ENCODE data around the gene TARBP1.

The TARBP1 gene

GRCh38 chr1:234458352-234459017 is 20.5 kb downstream of the TARBP1 start:
- no peaks in the 10 kb centered on the region for H3K9me3 ChIP-seq (ENCODE audit: control insufficient read depth, low read depth, low read length)
- H3K4me1 ChIP-seq (ENCODE audit: control insufficient read depth, low read depth, low read length): no peaks in the 10 kb centered on the region
- H3K9ac ChIP-seq (ENCODE audit: low read length): no peak overlapping the region
- H3K36me3 ChIP-seq (ENCODE audit: control insufficient read depth, low read depth, low read length): peaks cover 18% of the 10 kb centered on the region
- no peaks in the 10 kb centered on the region for H3K27me3 ChIP-seq (ENCODE audit: control insufficient read depth, insufficient read depth, low read length)
- H3K4me3 ChIP-seq (ENCODE audit: low read length): no peak overlapping the region
- H3K27ac ChIP-seq (ENCODE audit: low read length): no peak overlapping the region

GRCh38 chr1:234454926-234455325 is 24.1 kb downstream of the TARBP1 start:
- Histone ChIP-seq H3K27ac (ENCODE audit: low read length) (no peak overlapping the region), H3K27me3 (ENCODE audit: control insufficient read depth, insufficient read depth, low read length) (no peaks in the 10 kb centered on the region), H3K36me3 (ENCODE audit: control insufficient read depth, low read depth, low read length) (peaks cover 18% of the 10 kb centered on the region), H3K9me3 (ENCODE audit: control insufficient read depth, low read depth, low read length) (no peaks in the 10 kb centered on the region), H3K4me1 (ENCODE audit: control insufficient read depth, low read depth, low read length) (no peaks in the 10 kb centered on the region), H3K9ac (ENCODE audit: low read length) (no peak overlapping the region), H3K4me3 (ENCODE audit: low read length) (no peak overlapping the region)

GRCh38 chr1:234452406-234452965 is 26.5 kb downstream of the TARBP1 start:
- Histone ChIP-seq H3K9ac (ENCODE audit: low read length) (no peak overlapping the region), H3K27ac (ENCODE audit: low read length) (no peak overlapping the region), H3K9me3 (ENCODE audit: control insufficient read depth, low read depth, low read length) (no peaks in the 10 kb centered on the region), H3K27me3 (ENCODE audit: control insufficient read depth, insufficient read depth, low read length) (no peaks in the 10 kb centered on the region), H3K36me3 (ENCODE audit: control insufficient read depth, low read depth, low read length) (peaks cover 18% of the 10 kb centered on the region), H3K4me3 (ENCODE audit: low read length) (no peak overlapping the region), H3K4me1 (ENCODE audit: control insufficient read depth, low read depth, low read length) (no peaks in the 10 kb centered on the region)

- Histone ChIP-seq H3K36me3 (ENCODE audit: control insufficient read depth, low read depth, low read length) (no peaks in the 10 kb centered on the region), H3K9ac (ENCODE audit: low read length) (no peak overlapping the region), H3K9me3 (ENCODE audit: control insufficient read depth, low read depth, low read length) (no peaks in the 10 kb centered on the region), H3K27me3 (ENCODE audit: control insufficient read depth, insufficient read depth, low read length) (no peaks in the 10 kb centered on the region), H3K4me1 (ENCODE audit: control insufficient read depth, low read depth, low read length) (no peaks in the 10 kb centered on the region), H3K4me3 (ENCODE audit: low read length) (no peak overlapping the region), H3K27ac (ENCODE audit: low read length) (no peak overlapping the region)
Measured at GRCh38 chr1:234440348-234440747, 38.6 kb downstream of the TARBP1 start.

- Histone ChIP-seq H3K36me3 (ENCODE audit: control insufficient read depth, low read depth, low read length) (peaks cover 3% of the 10 kb centered on the region), H3K27ac (ENCODE audit: low read length) (no peak overlapping the region), H3K4me1 (ENCODE audit: control insufficient read depth, low read depth, low read length) (no peaks in the 10 kb centered on the region), H3K9me3 (ENCODE audit: control insufficient read depth, low read depth, low read length) (no peaks in the 10 kb centered on the region), H3K4me3 (ENCODE audit: low read length) (no peak overlapping the region), H3K27me3 (ENCODE audit: control insufficient read depth, insufficient read depth, low read length) (no peaks in the 10 kb centered on the region), H3K9ac (ENCODE audit: low read length) (no peak overlapping the region)
Measured at GRCh38 chr1:234438579-234438978, 40.4 kb downstream of the TARBP1 start.

- Histone ChIP-seq H3K36me3 (ENCODE audit: control insufficient read depth, low read depth, low read length) (peaks cover 3% of the 10 kb centered on the region), H3K4me1 (ENCODE audit: control insufficient read depth, low read depth, low read length) (no peaks in the 10 kb centered on the region), H3K27me3 (ENCODE audit: control insufficient read depth, insufficient read depth, low read length) (no peaks in the 10 kb centered on the region), H3K9ac (ENCODE audit: low read length) (no peak overlapping the region), H3K27ac (ENCODE audit: low read length) (no peak overlapping the region), H3K9me3 (ENCODE audit: control insufficient read depth, low read depth, low read length) (no peaks in the 10 kb centered on the region), H3K4me3 (ENCODE audit: low read length) (no peak overlapping the region)
Measured at GRCh38 chr1:234437423-234438171, 41.4 kb downstream of the TARBP1 start.

- Histone ChIP-seq H3K27ac (ENCODE audit: low read length) (no peak overlapping the region), H3K4me1 (ENCODE audit: control insufficient read depth, low read depth, low read length) (no peaks in the 10 kb centered on the region), H3K9ac (ENCODE audit: low read length) (no peak overlapping the region), H3K4me3 (ENCODE audit: low read length) (no peak overlapping the region), H3K36me3 (ENCODE audit: control insufficient read depth, low read depth, low read length) (peaks cover 6% of the 10 kb centered on the region), H3K9me3 (ENCODE audit: control insufficient read depth, low read depth, low read length) (no peaks in the 10 kb centered on the region), H3K27me3 (ENCODE audit: control insufficient read depth, insufficient read depth, low read length) (no peaks in the 10 kb centered on the region)
Measured at GRCh38 chr1:234435620-234436019, 43.4 kb downstream of the TARBP1 start.

- Histone ChIP-seq H3K9ac (ENCODE audit: low read length) (no peak overlapping the region), H3K27me3 (ENCODE audit: control insufficient read depth, insufficient read depth, low read length) (no peaks in the 10 kb centered on the region), H3K9me3 (ENCODE audit: control insufficient read depth, low read depth, low read length) (no peaks in the 10 kb centered on the region), H3K4me1 (ENCODE audit: control insufficient read depth, low read depth, low read length) (no peaks in the 10 kb centered on the region), H3K27ac (ENCODE audit: low read length) (no peak overlapping the region), H3K4me3 (ENCODE audit: low read length) (no peak overlapping the region), H3K36me3 (ENCODE audit: control insufficient read depth, low read depth, low read length) (peaks cover 10% of the 10 kb centered on the region)
Measured at GRCh38 chr1:234434706-234435105, 44.3 kb downstream of the TARBP1 start.

GRCh38 chr1:234433563-234434285 is 45.3 kb downstream of the TARBP1 start:
- Histone ChIP-seq H3K27me3 (ENCODE audit: control insufficient read depth, insufficient read depth, low read length) (no peaks in the 10 kb centered on the region), H3K4me1 (ENCODE audit: control insufficient read depth, low read depth, low read length) (no peaks in the 10 kb centered on the region), H3K9ac (ENCODE audit: low read length) (no peak overlapping the region), H3K36me3 (ENCODE audit: control insufficient read depth, low read depth, low read length) (peaks cover 18% of the 10 kb centered on the region), H3K4me3 (ENCODE audit: low read length) (no peak overlapping the region), H3K27ac (ENCODE audit: low read length) (no peak overlapping the region), H3K9me3 (ENCODE audit: control insufficient read depth, low read depth, low read length) (no peaks in the 10 kb centered on the region)

GRCh38 chr1:234431255-234431654 is 47.7 kb downstream of the TARBP1 start:
- no peak overlapping the region for H3K27ac ChIP-seq (ENCODE audit: low read length)

GRCh38 chr1:234430691-234431090 is 48.3 kb downstream of the TARBP1 start:
- H3K9ac ChIP-seq (ENCODE audit: low read length): no peak overlapping the region
- no peaks in the 10 kb centered on the region for H3K4me1 ChIP-seq (ENCODE audit: control insufficient read depth, low read depth, low read length)
- H3K27me3 ChIP-seq (ENCODE audit: control insufficient read depth, insufficient read depth, low read length): no peaks in the 10 kb centered on the region
- no peak overlapping the region for H3K4me3 ChIP-seq (ENCODE audit: low read length)
- H3K9me3 ChIP-seq (ENCODE audit: control insufficient read depth, low read depth, low read length): no peaks in the 10 kb centered on the region
- no peak overlapping the region for H3K27ac ChIP-seq (ENCODE audit: low read length)
- H3K36me3 ChIP-seq (ENCODE audit: control insufficient read depth, low read depth, low read length): peaks cover 35% of the 10 kb centered on the region

More at GRCh38 chr1:234431255-234431654, 47.7 kb downstream of the TARBP1 start:
- Histone ChIP-seq H3K36me3 (ENCODE audit: control insufficient read depth, low read depth, low read length) (peaks cover 32% of the 10 kb centered on the region), H3K9ac (ENCODE audit: low read length) (no peak overlapping the region), H3K4me1 (ENCODE audit: control insufficient read depth, low read depth, low read length) (no peaks in the 10 kb centered on the region), H3K27me3 (ENCODE audit: control insufficient read depth, insufficient read depth, low read length) (no peaks in the 10 kb centered on the region), H3K9me3 (ENCODE audit: control insufficient read depth, low read depth, low read length) (no peaks in the 10 kb centered on the region), H3K4me3 (ENCODE audit: low read length) (no peak overlapping the region)
